RWPE1 (cell line): Measurements from ENCODE around the gene DHX15.

Source experiments
- CTCF ChIA-PET: fragments of 350-600 bp; sonication (Branson Sonifier 250); formaldehyde crosslinking; extraction: SDS; loops from one replicate; lab custom pipeline; 2021; lab: Yijun Ruan, JAX
- POLR2A ChIA-PET: fragments of 400-600 bp; formaldehyde crosslinking; extraction: SDS; loops from one replicate; lab custom pipeline; 2020; ENCODE audit warnings: antibody characterized with exemption; ENCODE audit not compliant: low non-redundant PET; lab: Yijun Ruan, JAX
- DNase-seq: peaks from one replicate; pipeline ENCODE4 v3.0.0; 2012; ENCODE audit warnings: low spot score
- H3K27ac ChIP-seq: fragments of 450-650 bp; 2 replicates; pipeline ENCODE4 v1.5.1; 2017
- TF ChIP-seq, protein P1 (sequence below): fragments of 450-650 bp; conservative IDR thresholded peaks from 2 replicates; pipeline ENCODE4 v1.5.1; 2017; ENCODE audit warnings: low read depth, mild to moderate bottlenecking

Gene DHX15

DNA sequence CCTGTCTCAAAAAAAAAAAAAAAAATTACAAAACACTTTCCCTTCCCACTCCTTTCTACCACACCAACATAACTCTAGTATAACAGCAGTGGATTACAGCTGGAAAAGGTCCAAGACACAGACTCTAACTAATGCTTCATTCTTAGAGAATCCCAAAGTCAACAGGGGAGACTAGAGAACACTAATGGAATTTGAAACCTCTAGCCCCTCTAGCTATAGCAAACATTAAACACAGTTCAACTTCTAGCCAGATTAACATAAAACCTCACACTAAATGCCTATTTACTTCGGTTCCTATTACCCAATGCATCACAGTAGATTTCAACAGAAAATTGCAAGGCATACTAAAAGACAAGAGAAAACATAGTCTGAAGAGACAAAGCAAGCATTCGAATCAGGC lies 10.5 kb upstream of the DHX15 start:
- TF ChIP-seq, protein P1, sequence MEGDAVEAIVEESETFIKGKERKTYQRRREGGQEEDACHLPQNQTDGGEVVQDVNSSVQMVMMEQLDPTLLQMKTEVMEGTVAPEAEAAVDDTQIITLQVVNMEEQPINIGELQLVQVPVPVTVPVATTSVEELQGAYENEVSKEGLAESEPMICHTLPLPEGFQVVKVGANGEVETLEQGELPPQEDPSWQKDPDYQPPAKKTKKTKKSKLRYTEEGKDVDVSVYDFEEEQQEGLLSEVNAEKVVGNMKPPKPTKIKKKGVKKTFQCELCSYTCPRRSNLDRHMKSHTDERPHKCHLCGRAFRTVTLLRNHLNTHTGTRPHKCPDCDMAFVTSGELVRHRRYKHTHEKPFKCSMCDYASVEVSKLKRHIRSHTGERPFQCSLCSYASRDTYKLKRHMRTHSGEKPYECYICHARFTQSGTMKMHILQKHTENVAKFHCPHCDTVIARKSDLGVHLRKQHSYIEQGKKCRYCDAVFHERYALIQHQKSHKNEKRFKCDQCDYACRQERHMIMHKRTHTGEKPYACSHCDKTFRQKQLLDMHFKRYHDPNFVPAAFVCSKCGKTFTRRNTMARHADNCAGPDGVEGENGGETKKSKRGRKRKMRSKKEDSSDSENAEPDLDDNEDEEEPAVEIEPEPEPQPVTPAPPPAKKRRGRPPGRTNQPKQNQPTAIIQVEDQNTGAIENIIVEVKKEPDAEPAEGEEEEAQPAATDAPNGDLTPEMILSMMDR: no peak
- no peak overlapping the region for H3K27ac ChIP-seq
- ChIA-PET POLR2A (no interaction called here), CTCF (interaction anchor here (0.6 to 1.0 kb wide), 2 partner anchors 12 to 385 kb away, joined by 3 read pairs; no protein-coding TSS in a partner anchor)
- no peak for DNase-seq

DNA sequence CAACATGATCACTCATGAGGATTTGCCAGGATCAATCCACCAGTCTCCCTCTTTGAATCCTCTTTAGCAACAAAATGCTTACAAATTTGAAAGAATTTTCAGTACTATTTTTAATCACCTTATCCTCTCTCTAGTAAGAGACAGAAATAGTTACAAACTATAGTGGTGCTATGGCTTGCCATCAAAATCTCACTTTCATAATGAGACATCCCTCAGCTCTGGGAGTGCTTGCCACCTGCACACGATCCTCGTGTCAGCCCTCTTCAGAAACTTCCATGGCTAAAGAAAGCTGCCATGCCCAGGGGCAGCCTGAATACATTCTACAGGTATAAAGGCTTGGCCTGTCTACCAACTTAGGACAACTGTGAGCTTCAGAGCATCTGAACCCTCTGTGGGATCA lies 5.1 kb upstream of the DHX15 start:
- CTCF ChIA-PET: interaction anchor here (0.6 kb wide), 1 partner anchor 723 kb away, joined by 4 read pairs; the partner anchor contains the start of gene ZCCHC4
- DNase-seq: no peak
- TF ChIP-seq, protein P1: no peak
- no peak overlapping the region for H3K27ac ChIP-seq
- POLR2A ChIA-PET: no interaction called here

DNA sequence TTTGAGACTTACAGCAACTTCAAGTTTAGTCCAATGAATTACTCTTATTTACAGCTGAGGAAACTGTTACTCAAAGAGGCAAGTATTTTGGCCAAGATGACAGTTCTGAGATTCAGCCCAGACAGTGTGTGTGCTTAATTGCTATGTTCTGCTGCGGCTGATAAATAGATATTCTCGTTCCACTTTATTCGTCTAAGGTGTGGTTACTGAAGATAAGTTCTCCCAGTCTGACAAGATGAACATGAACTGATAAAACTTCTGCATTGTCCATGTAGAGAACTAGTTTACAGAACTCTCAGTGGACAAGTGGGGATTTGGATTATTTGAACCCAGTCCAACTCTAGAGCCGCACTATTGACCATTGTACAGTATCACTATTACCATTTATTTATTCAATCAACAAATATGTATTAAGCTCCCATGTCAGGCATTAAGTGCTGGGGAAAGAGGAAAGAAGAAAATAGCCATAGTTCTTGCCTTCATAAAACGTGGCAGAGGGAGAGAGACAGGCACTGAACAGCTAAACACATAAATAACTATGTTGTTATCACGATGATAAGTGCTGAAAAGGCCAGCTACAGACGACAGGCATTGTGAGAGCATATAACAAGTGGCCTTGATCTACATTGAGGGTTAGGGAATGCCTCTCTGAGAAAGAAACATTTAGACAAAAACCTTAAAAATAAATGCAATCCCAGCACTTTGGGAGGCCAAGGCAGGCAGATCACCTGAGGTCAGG lies 4.0 kb upstream of the DHX15 start:
- CTCF ChIA-PET: no interaction called here
- no peak overlapping the region for H3K27ac ChIP-seq
- POLR2A ChIA-PET: no interaction called here
- no peak for DNase-seq
- TF ChIP-seq, protein P1: no peak

DNA sequence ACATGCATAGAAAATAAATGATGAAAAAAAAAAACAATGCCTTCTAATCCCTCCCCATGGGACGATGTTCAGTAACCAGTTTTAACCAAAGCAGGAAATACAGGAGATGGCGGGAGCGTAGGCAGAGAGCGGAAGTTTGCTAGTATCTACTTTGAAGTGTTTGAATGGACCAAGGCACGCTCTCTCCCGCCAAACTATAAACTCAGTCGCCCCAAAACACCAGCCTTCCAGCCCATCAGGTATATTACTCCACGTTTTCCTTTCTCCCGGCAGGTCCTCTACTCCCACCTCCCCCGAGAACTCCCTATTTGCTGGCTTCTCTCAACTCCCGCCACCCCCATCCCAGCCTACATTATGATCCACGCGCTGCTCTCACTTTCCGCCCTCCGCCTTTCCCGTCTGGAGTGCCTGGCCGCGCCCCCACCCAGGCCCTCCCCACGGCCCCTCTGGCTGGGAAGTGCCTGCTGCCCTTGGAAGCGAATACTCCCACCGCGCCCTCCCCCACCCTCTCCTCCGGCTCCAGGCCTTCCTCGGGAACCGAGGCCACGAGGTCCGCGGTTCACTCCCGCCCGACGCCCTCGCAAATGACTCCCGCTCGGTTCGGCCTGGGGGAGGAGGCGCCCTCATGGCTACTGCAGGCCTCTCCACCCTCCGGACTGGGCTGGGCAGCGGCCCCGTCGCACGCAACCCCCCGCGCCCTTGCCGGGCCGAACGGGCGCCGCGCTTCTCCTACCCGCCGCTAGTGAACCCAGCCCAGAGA lies 723 bp downstream of the DHX15 start:
- CTCF ChIA-PET: interaction anchor here (0.5 to 0.6 kb wide), 3 partner anchors 140 to 634 kb away, joined by 3 read pairs; no protein-coding TSS in a partner anchor
- H3K27ac ChIP-seq: peak overlapping the region; percentile 89
- POLR2A ChIA-PET: no interaction called here
- DNase-seq: peak; percentile 50
- TF ChIP-seq, protein P1: no peak

DNA sequence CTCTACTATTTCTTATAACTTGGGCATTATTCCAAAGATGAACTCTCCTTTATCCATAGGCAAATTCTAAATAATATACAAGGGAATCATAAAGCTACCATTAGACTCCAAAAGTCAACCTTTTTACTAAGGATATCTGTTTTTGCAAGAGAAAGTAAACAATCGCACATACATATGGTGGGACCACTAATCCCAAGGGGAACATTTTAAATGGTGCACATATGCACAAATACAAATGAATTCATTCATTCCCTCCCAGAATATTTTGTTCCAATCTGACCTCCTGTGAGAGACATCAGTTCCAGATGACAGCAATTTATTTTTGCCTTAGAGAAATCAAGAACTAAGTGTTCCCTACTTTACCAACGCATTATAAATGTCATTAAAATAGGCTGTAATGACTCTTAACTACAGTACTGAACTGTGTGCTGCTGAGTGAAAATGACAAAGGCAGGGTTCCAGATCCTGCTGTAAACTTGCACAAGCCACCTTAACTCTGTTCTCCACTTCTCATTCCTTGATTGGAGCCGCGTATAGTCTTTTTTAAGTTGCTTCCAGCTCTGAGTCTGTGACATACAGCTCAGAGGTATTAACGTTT lies 2.0 kb downstream of the DHX15 start:
- TF ChIP-seq, protein P1: no peak
- POLR2A ChIA-PET: no interaction called here

DNA sequence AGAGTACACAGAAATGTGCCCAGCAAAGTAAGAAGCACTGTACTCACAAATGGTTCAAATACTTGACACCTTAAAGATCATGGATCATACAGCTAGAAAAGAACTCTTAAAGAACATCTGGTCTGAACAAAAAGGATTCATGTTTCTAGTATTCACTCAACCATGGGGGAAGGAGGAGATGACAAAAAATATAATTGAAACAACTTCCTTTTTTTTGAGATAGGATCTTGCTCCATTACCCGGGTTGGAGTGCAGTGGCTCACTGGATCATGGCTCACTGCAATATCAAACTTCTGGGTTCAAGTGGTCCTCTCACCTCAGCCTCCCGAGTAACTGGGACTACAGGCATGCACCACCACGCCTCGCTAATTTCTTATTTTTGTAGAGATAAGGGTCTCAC lies 6.0 kb downstream of the DHX15 start:
- POLR2A ChIA-PET: no interaction called here
- no peak for DNase-seq
- CTCF ChIA-PET: interaction anchor here (0.6 kb wide), 1 partner anchor 58 kb away, joined by 3 read pairs; no protein-coding TSS in a partner anchor
- TF ChIP-seq, protein P1: no peak
- H3K27ac ChIP-seq: no peak overlapping the region

More for the DNA sequence above, 2.0 kb downstream of the DHX15 start:
- CTCF ChIA-PET: no interaction called here
- no peak overlapping the region for H3K27ac ChIP-seq
- DNase-seq: no peak
